ENCODE measurements around the gene CMTM6.
"Not testable (repeated sequence)": the region's sequence is repeated elsewhere in the genome, so short reads cannot be mapped to it uniquely, and the experiment has no call there.

The CMTM6 gene

GRCh38 chr3:32498992-32499391, 3.7 kb downstream of the CMTM6 start:
- no peak for DNase-seq

- DNase-seq, result no peak
Observed at GRCh38 chr3:32498252-32498651, 4.4 kb downstream of the CMTM6 start.

GRCh38 chr3:32495609-32496008, 7.0 kb downstream of the CMTM6 start:
- DNase-seq, result no peak

DNA sequence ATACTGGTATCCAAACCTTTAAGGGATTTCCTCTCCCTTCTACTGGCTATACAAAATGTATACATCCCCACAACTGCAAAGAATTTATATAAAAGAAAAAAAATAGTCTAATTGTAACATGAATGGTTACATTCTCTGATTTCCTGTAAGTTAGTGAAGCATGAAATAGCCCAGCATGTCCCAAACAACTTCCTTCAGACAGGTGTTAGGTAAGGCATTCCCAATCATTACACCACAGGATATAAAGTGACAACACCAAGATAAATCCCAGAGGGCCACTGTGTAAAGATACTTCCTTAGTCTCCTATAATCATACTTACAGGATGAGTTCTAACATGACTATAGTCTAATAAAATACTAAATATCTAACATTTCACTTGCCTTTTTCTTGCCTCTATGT, 7.6 kb downstream of the CMTM6 start:
- DNase-seq, result no peak

DNA sequence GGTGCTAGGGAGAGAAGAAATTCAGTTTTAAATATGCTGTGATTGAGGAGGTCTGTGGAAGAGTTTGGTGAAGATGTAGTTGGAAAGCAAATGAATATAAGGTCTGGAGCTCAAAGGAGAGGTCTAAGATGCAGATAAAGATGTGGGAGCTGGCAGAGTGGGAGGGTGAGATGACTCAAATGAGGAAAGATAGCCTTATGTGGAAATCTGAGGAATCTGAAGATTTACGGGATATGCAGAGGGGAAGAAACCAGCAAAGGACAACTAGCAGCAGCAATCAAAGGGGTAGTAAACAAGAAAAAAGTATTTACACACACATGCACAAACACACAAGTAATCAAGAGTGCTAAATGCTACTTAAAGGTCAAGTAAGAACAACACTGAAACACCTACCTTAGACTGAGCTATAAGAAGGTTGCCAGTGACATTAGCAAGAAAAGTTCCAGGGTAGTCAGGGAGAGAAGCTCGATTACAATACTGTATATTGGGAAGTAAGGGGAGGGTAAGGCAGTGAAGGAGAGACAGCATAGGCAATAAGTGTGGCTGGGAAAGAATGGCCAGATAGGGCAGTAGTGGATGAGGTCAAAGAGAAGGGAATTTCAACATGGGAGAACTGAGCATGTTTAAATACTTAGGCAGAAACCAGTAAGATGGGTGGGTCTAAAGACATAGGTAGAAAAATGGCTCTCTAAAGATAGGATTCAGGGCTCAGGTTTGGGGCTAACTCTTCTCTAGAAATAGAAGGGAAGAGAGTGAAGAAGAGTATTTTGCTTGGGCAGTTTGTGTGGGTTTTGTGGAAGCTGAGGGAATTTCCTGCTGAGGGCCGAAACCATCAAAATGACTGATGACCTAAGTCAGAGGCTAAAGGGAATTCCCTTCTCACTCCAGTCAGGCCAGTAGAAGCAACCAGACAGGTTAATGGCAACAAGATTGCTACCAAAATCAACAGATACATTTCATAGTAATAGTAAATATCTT, 8.9 kb downstream of the CMTM6 start:
- DNase-seq, result no peak

- no peak for DNase-seq
Observed at GRCh38 chr3:32492684-32493436, 9.8 kb downstream of the CMTM6 start.

- no peak for DNase-seq
Observed at GRCh38 chr3:32488474-32489008, 14.1 kb downstream of the CMTM6 start.

- no peak for DNase-seq
Observed at GRCh38 chr3:32487781-32488473, 14.7 kb downstream of the CMTM6 start.

- DNase-seq, result peak; percentile 41
Observed at GRCh38 chr3:32484436-32484835, 18.2 kb downstream of the CMTM6 start.

- no peak for DNase-seq
Observed at GRCh38 chr3:32483772-32484171, 18.9 kb downstream of the CMTM6 start.

- DNase-seq, result no peak
Observed at GRCh38 chr3:32482693-32483092, 20.0 kb downstream of the CMTM6 start.

GRCh38 chr3:32481791-32482631, 20.6 kb downstream of the CMTM6 start:
- no peak for DNase-seq

DNA sequence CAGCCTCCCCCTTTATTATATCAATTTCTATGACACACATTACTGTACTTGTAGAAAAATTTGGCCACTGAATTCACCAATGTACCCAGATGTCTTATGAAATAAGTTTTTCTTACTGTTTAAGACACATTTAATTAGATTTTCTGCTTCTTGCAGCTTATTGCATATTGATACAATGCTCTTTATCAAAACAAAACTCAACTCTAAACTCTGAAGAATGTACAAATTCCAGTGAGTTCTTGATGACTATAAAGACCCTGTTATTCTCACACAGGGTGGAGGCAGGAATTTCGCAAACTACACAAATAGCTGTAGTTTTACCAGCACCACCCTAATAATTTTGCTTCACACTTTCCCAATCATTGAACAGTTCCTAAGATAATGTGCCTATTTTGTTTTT, 22.0 kb downstream of the CMTM6 start:
- DNase-seq, result no peak

DNA sequence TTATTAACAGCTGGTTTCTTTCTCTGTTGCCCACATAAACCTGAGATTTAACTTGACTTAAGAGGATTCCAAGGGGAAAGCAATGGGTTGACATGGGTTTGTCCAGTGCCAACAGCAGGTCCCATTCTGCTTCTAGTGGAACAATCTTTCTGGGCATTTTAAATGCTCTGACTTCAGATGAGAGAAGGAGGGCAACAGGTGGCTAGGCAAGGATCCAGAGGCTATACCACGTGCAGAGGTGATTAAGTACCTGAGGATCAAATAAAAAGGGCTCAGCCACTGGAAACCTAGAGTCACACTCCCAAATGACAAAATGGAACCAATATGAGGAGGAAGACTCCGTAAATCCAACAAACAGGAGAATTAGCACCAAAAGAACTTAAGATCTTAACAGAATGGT, 28.5 kb downstream of the CMTM6 start:
- no peak for DNase-seq

- DNase-seq, result not testable (repeated sequence)
Observed at GRCh38 chr3:32472151-32472550, 30.5 kb downstream of the CMTM6 start.

DNA sequence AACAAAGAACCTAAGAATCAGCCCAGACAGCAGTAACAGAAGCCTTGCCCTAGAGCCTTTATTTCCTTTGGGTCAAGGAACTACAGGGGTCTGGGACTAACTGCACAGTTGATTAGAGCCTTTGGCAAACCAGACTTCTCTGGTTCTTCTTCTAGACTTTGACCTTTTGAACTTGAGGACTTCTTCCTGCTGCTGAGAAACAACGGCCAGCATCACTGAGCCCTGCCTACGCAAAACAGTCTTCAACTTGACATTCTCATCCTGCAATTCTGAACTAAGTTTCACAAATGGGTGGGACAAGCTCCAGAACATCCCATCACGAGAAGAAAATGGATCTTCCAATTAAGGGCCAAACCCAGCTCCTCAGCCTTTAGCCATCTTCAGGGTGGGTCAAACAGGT, 31.4 kb downstream of the CMTM6 start:
- DNase-seq, result no peak

GRCh38 chr3:32470362-32470761, 32.3 kb downstream of the CMTM6 start:
- DNase-seq, result no peak

DNA sequence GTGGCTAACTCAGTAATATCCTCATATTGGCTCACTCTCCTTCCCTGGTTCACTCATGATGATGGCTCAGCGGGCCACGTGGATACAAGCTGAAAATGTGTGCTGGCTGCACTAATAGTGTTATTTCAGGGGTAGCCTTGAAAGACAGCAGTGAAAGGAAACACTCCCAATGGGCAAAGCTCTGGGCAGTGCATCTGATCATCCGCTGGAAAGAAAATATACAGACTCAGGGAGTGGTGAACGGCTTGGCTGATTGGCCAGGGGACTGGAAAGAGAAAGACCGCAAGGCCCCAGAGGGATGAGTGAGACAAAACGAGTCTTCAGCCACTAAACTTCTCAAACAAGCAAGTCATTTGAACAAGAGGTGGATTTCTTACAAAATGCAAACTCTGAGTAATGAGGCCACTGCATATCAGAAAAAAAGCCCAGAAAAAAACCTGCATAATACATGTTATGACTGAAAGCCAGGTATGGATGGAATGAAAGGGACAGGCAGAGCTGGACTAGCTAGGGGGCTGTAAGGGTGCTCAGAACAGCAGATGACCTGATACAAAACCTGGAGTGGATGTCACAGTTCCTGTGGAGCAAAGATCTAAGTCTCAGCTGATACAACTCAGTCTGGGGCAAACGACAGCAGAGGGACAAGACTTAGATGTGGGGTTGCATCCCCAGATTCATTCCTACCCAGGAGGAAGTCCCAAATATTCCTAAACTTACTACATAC, 33.3 kb downstream of the CMTM6 start:
- DNase-seq, result no peak

DNA sequence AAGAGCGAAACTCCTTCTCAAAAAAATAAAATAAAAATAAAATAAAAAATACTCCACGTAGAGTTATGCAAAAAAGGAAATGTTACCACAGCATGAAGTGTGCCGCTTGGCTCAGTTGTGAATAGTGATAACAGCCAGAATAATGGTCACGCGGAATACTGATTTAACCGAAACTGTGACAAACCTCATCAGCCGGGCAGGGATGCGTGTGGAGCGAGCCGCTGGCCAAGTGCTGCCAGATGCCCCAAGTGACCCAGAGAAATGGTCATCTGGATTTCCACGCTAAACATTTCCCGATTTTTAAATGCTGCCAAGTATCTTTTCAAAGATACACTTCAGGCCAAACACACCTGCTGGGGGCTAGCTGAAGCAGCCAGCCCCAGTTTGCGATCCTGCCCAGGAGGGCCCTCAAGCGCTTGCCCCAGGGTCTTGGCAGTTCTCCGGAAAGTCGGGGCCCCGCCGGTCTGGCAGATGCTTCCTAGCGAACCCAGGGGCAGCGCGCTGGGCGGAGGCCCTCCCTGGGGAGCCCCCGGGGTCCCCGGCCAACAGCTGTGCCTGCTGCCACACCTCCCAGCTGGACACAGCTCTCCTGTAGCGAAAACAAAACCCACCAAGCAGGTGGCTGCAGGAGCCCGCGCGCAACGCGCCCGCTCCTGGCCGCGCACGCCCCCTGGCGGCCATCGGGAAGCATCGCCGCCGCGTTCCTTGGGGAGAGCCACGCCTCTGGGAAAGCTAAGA, 35.1 kb downstream of the CMTM6 start:
- DNase-seq, result peak; percentile 73

GRCh38 chr3:32466808-32467207, 35.8 kb downstream of the CMTM6 start:
- not testable (repeated sequence) for DNase-seq

GRCh38 chr3:32464726-32465125, 37.9 kb downstream of the CMTM6 start:
- DNase-seq, result not testable (repeated sequence)

Measured in CD4-positive, alpha-beta T cell treated with Interferon gamma for 1 hour (primary cell).